K562 (cell line): ENCODE data around the gene ABLIM2.

Source experiments
- ATF1 ChIP-seq, 2 experiments: fragments of 450-650 bp in 1 of 2; IDR thresholded peaks; 2 replicates each; pipeline ENCODE4 v1.6.1; 2016; ENCODE audit warnings: missing compliant biosample characterization in 1 of 2, missing genetic modification characterization in 1 of 2
- HDAC2 ChIP-seq: fragments of 450-650 bp; IDR thresholded peaks from 2 replicates; pipeline ENCODE4 v1.6.1; 2016; ENCODE audit warnings: mild to moderate bottlenecking
- MTA3 ChIP-seq: fragments of 450-650 bp; formaldehyde crosslinking; IDR thresholded peaks from 2 replicates; pipeline ENCODE4 v1.6.1; 2017; ENCODE audit warnings: mild to moderate bottlenecking, borderline replicate concordance
- NFIC ChIP-seq: fragments of 450-650 bp; IDR thresholded peaks from 2 replicates; pipeline ENCODE4 v1.6.1; 2017; ENCODE audit warnings: mild to moderate bottlenecking, inconsistent platforms
- POLR2A ChIP-seq: fragments of 450-650 bp; conservative IDR thresholded peaks from 2 replicates; pipeline ENCODE4 v1.6.1; 2016
- POLR2AphosphoS5 ChIP-seq: IDR thresholded peaks from 2 replicates; pipeline ENCODE4 v1.6.1; 2011; ENCODE audit warnings: mild to moderate bottlenecking, low read depth, low read length, moderate library complexity; ENCODE audit not compliant: control insufficient read depth, insufficient read depth
- TAF1 ChIP-seq: IDR thresholded peaks from 2 replicates; pipeline ENCODE4 v1.6.1; 2011; ENCODE audit warnings: mild to moderate bottlenecking, low read length, moderate library complexity; ENCODE audit not compliant: insufficient read depth, control insufficient read depth, severe bottlenecking; ENCODE audit errors: extremely low read depth
- ZBTB1 ChIP-seq: sonication (generic); formaldehyde crosslinking; IDR thresholded peaks from 2 replicates; pipeline ENCODE4 v1.8.1; 2023; ENCODE audit warnings: missing genetic modification reagents, low read depth, mild to moderate bottlenecking, borderline replicate concordance
- ZNF24 ChIP-seq: fragments of 450-650 bp; IDR thresholded peaks from 2 replicates; pipeline ENCODE4 v1.6.1; 2016
- TF ChIP-seq, protein P1 (sequence below): fragments of 250-450 bp; sonication (Bioruptor Pico); IDR thresholded peaks from 2 replicates; pipeline ENCODE4 v1.5.0; 2020; ENCODE audit warnings: mild to moderate bottlenecking, borderline replicate concordance
- TF ChIP-seq, protein P2 (sequence below), 3 experiments: IDR thresholded peaks in 2 of 3; conservative IDR thresholded peaks in 1 of 3; 2 replicates each; pipeline ENCODE4 v1.5.1; 2011 to 2012; ENCODE audit warnings: low read length in 3 of 3, mild to moderate bottlenecking in 3 of 3, control low read depth in 2 of 3, improper control_type of control experiment in 1 of 3, inconsistent platforms in 1 of 3, low read depth in 1 of 3, mixed read lengths in 1 of 3, moderate library complexity in 1 of 3; ENCODE audit not compliant: insufficient read depth in 2 of 3
- TF ChIP-seq, protein P3 (sequence below), 3 experiments: fragments of 200-800 bp in 1 of 3; fragments of 250-450 bp in 1 of 3; fragments of 450-650 bp in 1 of 3; sonication (Bioruptor Pico) in 1 of 3; sonication (Bioruptor generic) in 1 of 3; formaldehyde crosslinking in 1 of 3; IDR thresholded peaks; 2 replicates each; pipeline versions ENCODE4 v1.6.1 to v1.8.0; 2016 to 2022; ENCODE audit warnings: mild to moderate bottlenecking in 2 of 3, missing genetic modification characterization in 2 of 3, missing compliant biosample characterization in 1 of 3, moderate library complexity in 1 of 3
- TF ChIP-seq, protein P4 (sequence below): sonication (generic); formaldehyde crosslinking; IDR thresholded peaks from 2 replicates; pipeline ENCODE4 v1.5.0; 2020; ENCODE audit warnings: missing genetic modification reagents
- TF ChIP-seq, protein P5 (sequence below): IDR thresholded peaks from 2 replicates; pipeline ENCODE4 v1.6.1; 2016; ENCODE audit warnings: missing genetic modification characterization, missing compliant biosample characterization

DNA sequence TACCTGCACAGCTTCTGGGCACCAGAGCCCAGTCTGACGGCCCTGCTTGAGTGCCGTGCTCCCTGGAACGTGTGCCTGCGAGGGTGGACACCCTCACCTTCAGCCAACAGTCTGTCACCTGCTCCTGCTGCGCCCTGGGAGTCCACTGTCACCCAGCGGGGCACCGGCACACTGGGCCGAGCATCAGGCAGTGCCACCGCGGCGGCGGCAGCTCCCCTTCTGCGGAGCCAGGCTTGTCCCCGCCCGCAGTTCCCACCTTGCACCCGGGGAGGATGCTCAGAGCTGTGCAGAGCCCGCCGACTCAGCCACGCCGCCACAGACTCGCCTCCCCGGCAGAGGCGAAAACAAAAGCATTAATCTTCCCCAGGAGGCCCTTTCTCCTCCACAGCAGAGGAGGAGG is 86.8 kb downstream of the ABLIM2 start:
- no peak for TF ChIP-seq POLR2AphosphoS5
- TF ChIP-seq, protein P1, sequence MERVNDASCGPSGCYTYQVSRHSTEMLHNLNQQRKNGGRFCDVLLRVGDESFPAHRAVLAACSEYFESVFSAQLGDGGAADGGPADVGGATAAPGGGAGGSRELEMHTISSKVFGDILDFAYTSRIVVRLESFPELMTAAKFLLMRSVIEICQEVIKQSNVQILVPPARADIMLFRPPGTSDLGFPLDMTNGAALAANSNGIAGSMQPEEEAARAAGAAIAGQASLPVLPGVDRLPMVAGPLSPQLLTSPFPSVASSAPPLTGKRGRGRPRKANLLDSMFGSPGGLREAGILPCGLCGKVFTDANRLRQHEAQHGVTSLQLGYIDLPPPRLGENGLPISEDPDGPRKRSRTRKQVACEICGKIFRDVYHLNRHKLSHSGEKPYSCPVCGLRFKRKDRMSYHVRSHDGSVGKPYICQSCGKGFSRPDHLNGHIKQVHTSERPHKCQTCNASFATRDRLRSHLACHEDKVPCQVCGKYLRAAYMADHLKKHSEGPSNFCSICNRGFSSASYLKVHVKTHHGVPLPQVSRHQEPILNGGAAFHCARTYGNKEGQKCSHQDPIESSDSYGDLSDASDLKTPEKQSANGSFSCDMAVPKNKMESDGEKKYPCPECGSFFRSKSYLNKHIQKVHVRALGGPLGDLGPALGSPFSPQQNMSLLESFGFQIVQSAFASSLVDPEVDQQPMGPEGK = no peak
- TF ChIP-seq, protein P2, sequence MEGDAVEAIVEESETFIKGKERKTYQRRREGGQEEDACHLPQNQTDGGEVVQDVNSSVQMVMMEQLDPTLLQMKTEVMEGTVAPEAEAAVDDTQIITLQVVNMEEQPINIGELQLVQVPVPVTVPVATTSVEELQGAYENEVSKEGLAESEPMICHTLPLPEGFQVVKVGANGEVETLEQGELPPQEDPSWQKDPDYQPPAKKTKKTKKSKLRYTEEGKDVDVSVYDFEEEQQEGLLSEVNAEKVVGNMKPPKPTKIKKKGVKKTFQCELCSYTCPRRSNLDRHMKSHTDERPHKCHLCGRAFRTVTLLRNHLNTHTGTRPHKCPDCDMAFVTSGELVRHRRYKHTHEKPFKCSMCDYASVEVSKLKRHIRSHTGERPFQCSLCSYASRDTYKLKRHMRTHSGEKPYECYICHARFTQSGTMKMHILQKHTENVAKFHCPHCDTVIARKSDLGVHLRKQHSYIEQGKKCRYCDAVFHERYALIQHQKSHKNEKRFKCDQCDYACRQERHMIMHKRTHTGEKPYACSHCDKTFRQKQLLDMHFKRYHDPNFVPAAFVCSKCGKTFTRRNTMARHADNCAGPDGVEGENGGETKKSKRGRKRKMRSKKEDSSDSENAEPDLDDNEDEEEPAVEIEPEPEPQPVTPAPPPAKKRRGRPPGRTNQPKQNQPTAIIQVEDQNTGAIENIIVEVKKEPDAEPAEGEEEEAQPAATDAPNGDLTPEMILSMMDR (IDR thresholded peaks at IDR 0.05 in 2 of 3, conservative IDR thresholded peaks at IDR 0.05 in 1 of 3; ENCODE audit: insufficient read depth in 2 of 3, low read depth in 1 of 3, low read length in 3 of 3) = no peak
- TF ChIP-seq TAF1 = no peak
- TF ChIP-seq, protein P3, sequence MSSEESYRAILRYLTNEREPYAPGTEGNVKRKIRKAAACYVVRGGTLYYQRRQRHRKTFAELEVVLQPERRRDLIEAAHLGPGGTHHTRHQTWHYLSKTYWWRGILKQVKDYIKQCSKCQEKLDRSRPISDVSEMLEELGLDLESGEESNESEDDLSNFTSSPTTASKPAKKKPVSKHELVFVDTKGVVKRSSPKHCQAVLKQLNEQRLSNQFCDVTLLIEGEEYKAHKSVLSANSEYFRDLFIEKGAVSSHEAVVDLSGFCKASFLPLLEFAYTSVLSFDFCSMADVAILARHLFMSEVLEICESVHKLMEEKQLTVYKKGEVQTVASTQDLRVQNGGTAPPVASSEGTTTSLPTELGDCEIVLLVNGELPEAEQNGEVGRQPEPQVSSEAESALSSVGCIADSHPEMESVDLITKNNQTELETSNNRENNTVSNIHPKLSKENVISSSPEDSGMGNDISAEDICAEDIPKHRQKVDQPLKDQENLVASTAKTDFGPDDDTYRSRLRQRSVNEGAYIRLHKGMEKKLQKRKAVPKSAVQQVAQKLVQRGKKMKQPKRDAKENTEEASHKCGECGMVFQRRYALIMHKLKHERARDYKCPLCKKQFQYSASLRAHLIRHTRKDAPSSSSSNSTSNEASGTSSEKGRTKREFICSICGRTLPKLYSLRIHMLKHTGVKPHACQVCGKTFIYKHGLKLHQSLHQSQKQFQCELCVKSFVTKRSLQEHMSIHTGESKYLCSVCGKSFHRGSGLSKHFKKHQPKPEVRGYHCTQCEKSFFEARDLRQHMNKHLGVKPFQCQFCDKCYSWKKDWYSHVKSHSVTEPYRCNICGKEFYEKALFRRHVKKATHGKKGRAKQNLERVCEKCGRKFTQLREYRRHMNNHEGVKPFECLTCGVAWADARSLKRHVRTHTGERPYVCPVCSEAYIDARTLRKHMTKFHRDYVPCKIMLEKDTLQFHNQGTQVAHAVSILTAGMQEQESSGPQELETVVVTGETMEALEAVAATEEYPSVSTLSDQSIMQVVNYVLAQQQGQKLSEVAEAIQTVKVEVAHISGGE (CRISPR knock-in tag; IDR thresholded peaks at IDR 0.05) = no peak
- no peak for TF ChIP-seq POLR2A
- TF ChIP-seq ZBTB1 = no peak
- TF ChIP-seq ATF1 (CRISPR knock-in tag; IDR thresholded peaks at IDR 0.05) = no peak
- TF ChIP-seq ATF1 (tag; IDR thresholded peaks at IDR 0.05) = no peak
- TF ChIP-seq ZNF24 = no peak
- TF ChIP-seq HDAC2 = no peak
- TF ChIP-seq, protein P4, sequence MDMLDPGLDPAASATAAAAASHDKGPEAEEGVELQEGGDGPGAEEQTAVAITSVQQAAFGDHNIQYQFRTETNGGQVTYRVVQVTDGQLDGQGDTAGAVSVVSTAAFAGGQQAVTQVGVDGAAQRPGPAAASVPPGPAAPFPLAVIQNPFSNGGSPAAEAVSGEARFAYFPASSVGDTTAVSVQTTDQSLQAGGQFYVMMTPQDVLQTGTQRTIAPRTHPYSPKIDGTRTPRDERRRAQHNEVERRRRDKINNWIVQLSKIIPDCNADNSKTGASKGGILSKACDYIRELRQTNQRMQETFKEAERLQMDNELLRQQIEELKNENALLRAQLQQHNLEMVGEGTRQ (CRISPR knock-in tag) = no peak
- TF ChIP-seq MTA3 = no peak
- TF ChIP-seq NFIC = no peak
- TF ChIP-seq, protein P5, sequence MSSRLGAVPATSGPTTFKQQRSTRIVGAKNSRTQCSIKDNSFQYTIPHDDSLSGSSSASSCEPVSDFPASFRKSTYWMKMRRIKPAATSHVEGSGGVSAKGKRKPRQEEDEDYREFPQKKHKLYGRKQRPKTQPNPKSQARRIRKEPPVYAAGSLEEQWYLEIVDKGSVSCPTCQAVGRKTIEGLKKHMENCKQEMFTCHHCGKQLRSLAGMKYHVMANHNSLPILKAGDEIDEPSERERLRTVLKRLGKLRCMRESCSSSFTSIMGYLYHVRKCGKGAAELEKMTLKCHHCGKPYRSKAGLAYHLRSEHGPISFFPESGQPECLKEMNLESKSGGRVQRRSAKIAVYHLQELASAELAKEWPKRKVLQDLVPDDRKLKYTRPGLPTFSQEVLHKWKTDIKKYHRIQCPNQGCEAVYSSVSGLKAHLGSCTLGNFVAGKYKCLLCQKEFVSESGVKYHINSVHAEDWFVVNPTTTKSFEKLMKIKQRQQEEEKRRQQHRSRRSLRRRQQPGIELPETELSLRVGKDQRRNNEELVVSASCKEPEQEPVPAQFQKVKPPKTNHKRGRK (tag) = no peak
